ENCODE measurements around the gene TIE1. TPM values are rescaled to one million over a fixed set of nuclear protein-coding genes. Genes with fewer than 3 reads are reported as not detected.
"Not testable (repeated sequence)": the region's sequence is repeated elsewhere in the genome, so short reads cannot be mapped to it uniquely, and the experiment has no call there.

Gene TIE1
- total RNA-seq, 2 donors from 2014 or later = 4.9 to 7.6 TPM

DNA sequence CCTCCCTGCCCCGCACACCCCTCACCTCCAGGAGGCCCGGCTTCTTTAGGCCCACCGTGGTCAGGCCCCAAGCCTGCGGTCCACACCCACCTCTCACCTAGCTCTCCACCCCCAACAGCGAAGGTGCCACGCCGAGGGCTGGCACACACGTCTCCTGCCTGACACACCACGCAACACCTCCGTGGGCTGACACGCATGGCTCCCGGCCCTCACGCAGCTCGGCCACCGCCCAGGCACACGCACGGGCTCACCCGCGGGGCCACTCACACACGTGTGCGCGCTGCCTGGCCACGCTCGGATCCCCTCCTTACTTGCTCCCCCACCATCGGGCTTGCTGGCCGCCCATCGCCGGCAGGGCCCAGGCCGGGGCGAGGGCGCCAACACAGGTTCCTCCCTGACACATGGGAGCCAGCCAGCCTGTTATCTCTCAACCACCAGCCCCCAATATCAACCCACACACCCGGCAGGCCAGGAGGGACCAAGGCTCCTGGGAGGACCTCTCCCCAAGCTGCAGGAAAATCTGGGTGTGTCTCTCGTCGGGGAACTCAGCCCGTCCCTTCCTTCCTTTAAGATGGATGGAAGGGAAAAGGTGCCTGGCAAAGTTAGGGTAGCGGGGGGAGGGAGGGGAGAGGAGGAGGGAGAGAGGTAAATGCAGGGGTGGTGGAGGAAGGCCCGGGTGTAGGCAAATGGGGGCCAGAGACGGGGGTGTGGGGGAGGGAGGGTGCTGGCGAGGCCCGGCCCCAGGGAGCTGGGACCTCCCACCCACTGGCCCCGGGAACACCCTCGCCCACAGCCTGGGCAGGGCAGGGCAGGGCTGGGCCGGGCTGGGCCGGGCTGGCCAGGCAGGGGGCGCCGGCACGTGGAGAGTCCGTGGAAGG, 66.5 kb downstream of the TIE1 start:
- intact Hi-C loops (cut with DNase I, micrococcal nuclease) = no loop called here

DNA sequence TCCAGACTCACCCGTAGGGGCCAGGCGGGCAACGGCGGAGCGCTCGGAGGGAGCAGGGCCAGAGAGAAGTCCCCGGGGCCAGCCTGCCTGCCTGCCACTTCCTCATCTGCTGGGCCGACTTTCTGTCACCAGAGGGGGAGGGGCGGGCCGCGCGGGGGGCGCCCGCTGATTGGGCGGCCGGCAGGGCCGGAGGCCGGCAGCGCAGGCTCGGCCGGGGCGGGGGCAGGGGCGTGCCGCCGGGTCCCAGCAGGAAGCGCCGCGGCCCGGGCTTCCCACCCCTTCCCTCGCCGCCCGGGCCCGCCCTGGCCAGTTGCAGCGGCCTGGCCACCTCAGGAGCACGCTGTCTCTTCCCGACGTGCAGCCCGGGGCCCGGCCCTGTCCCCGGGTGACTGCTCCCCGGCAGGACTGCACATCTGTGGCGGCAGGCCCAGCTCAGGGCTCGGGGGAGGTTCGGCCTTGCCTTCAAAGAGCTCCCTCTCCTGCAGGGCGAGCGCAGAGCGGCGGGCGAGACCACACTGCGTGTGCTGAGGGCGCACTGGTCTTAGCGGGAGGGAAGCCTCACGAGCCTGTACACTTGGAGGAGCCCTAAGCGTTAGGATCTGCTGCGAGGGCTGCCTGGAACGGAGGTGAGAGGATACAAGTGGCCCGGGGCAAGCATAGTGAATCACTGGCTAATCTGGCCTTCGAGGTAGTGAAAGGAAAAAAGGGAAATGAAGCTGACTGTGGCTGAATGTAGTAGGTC, 67.3 kb downstream of the TIE1 start, which contains the start of gene ELOVL1:
TSS of gene ELOVL1 (minus strand) at position 108 of the 742 bp plus-strand sequence. CDS start 2,402 bp downstream, outside the sequence.
- peak; percentile 77 for ATAC-seq
- intact Hi-C loops (cut with DNase I, micrococcal nuclease) = no loop called here
- DNase-seq = peak; percentile 92 to 95

More for the DNA sequence above, 66.5 kb downstream of the TIE1 start:
- DNase-seq (peak; percentile 50 to 53), ATAC-seq (peak; percentile 68)

DNA sequence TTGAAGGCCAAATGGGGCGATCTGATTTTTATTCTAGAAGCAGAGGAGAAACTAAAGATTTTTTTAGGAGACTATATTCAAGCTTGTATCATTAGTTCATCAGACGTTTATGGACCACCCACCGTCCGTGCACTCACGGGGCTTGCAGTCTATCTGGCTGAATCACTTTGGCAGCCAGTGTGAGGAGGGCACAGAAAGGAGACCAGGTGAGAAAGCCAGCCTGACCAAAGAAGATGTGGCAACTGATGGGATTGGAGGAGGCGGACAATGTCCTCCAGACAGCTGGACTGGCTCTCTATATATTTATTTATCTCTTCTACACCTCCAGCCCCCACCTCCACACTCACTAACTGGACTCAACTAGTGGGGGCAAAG, 67.9 kb downstream of the TIE1 start:
- no peak for ATAC-seq
- intact Hi-C loops (cut with DNase I, micrococcal nuclease) = no loop called here
- DNase-seq = no peak

DNA sequence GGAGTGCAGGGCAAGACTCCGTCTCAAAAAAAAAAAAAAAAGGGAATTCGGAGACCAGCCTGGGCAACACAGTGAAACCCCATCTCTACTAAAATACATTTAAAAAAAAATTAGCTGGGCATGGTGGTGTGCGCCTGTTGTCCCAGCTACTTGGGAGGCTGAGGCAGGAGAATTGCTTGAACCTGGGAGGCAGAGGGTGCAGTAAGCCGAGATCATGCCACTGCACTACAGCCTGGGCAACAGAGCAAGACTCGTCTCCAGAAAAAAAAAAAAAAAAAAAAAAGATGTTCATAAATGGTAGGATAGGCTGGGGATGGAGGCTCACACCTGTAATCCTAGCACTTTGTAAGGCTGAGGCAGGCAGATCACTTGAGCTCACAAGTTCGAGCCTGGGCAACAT, 69.0 kb downstream of the TIE1 start:
- ATAC-seq; intact Hi-C loops (cut with DNase I, micrococcal nuclease); DNase-seq: not testable (repeated sequence)

DNA sequence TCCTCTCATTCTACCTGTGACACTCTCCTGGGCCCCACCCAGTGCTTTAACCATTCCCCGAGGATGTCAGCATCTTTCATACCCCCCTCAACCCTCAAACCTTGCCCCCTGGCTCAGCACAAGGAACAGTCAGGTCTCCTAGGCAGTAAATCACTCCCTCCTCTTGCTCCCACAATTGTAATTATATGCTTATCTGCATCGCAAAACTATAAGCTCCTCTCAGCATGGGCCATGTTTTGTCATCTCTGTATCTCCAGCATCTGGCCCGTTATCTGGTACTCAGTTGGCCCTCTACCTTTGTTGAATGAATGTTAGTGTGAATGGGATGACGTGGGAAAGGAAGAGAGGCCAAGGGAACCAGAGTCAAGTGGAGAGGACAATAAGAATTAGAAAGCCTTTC, 69.8 kb downstream of the TIE1 start:
- intact Hi-C loops (cut with DNase I, micrococcal nuclease) = no loop called here
- no peak for ATAC-seq
- DNase-seq = no peak

DNA sequence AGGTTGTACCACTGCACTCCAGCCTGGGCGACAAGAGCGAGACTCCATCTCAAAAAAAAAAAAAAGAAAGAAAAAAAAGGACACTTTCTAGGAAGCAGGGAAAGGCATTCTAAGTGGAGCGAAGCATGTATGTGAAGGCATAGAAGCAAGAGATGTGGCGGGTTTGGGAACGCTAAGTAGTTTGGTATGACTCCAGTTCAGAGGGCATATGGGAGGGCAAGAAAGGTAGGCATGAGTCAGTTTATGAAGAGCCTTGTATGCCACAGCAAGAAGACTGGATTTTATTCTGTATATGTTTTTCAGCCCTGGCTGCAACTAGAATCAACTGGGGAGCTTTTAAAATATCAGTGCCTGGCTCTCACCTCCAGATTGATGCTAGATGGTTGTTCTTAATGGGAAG, 71.4 kb downstream of the TIE1 start:
- no peak for DNase-seq
- no peak for ATAC-seq
- intact Hi-C loops (cut with DNase I, micrococcal nuclease) = no loop called here

Small RNAs within 50 kb of the gene (microRNA-seq; reads per million reads assigned to microRNA genes)
- 1.1 to 5.4 reads per million in 2 donors for gene MIR6734

Other genes starting within 250 kb of the TIE1 start
- gene EBNA1BP2, start 128.7 kb upstream of the TIE1 start, total RNA-seq = 10 to 100 TPM; 30.4 to 32.4 TPM
- gene CFAP57, start 128.7 kb upstream of the TIE1 start, total RNA-seq = not detected
- 10 to 100 TPM; 52.4 to 63.3 TPM for gene TMEM125, start 31.0 kb upstream of the TIE1 start, total RNA-seq
- 10 to 100 TPM; 76.9 to 97.8 TPM for gene C1orf210, start 15.4 kb upstream of the TIE1 start, total RNA-seq
- gene MPL, start 36.8 kb downstream of the TIE1 start, total RNA-seq = under 1 TPM in 1 of 2 donors, not detected in 1; 0.56 TPM
- 10 to 100 TPM; 10.5 to 24.3 TPM for gene CDC20, start 58.0 kb downstream of the TIE1 start, total RNA-seq
- 100 to 1,000 TPM; 135 to 152 TPM for gene ELOVL1, start 67.0 kb downstream of the TIE1 start, total RNA-seq
- gene MED8, start 88.8 kb downstream of the TIE1 start, total RNA-seq = 10 to 100 TPM; 39.1 to 39.5 TPM
- 10 to 100 TPM; 49.5 to 73.2 TPM for gene SZT2, start 88.9 kb downstream of the TIE1 start, total RNA-seq
- gene HYI, start 152.9 kb downstream of the TIE1 start, total RNA-seq = 10 to 100 TPM; 60.9 to 74.3 TPM
- gene PTPRF, start 229.9 kb downstream of the TIE1 start, total RNA-seq = 100 to 1,000 TPM; 514 to 671 TPM

All from left colon (tissue), 2 donors.